Activated T-cell treated with anti-CD3 and anti-CD28 coated beads, Interleukin-2, amount 50 U/mL, for 4 hours (primary cell): ENCODE measurements around the gene RAD51B. TPM values are rescaled to one million over a fixed set of nuclear protein-coding genes. Genes with fewer than 3 reads are reported as not detected.

Experiments
- ATAC-seq, 2 donors: fragments of 200-7000 bp; cut with Tn5 transposase; one replicate each; pipeline ENCODE4 v1.10.0; 2021
- DNase-seq: peaks from one replicate; pipeline ENCODE4 v3.0.0-alpha.2; 2020
- H3K27me3 Mint-ChIP-seq: one replicate; pipeline ENCODE4 v1.8.0; 2021; ENCODE audit warnings: low read depth, mixed read lengths
- H3K36me3 Mint-ChIP-seq: one replicate; pipeline ENCODE4 v1.8.0; 2022; ENCODE audit warnings: mixed read lengths; ENCODE audit not compliant: insufficient read depth
- H3K4me1 Mint-ChIP-seq: one replicate; pipeline ENCODE4 v1.8.0; 2021; ENCODE audit warnings: low read depth, mixed read lengths
- H3K4me3 Mint-ChIP-seq: one replicate; pipeline ENCODE4 v1.8.0; 2021; ENCODE audit warnings: mild to moderate bottlenecking, moderate library complexity, mixed read lengths
- H3K9me3 Mint-ChIP-seq: one replicate; pipeline ENCODE4 v1.8.0; 2021; ENCODE audit warnings: mixed read lengths
- total RNA-seq, 3 donors: library from RNA; stranded (reverse); gene quantifications; one replicate each; pipeline ENCODE4 v1.2.1, GENCODE V29; 2021

Gene RAD51B
- total RNA-seq, 3 donors from 2014 or later = 10.6 to 16.1 (median 14.2) TPM

- ATAC-seq (no peak), DNase-seq (no peak)
- Mint-ChIP-seq H3K4me3 (no peak overlapping the region), H3K36me3 (no peaks in the 10 kb centered on the region), H3K4me1 (peaks cover 21% of the 10 kb centered on the region), H3K27me3 (no peaks in the 10 kb centered on the region), H3K9me3 (no peaks in the 10 kb centered on the region)
Observed at GRCh38 chr14:68559949-68560348, 740.4 kb downstream of the RAD51B start.

DNA sequence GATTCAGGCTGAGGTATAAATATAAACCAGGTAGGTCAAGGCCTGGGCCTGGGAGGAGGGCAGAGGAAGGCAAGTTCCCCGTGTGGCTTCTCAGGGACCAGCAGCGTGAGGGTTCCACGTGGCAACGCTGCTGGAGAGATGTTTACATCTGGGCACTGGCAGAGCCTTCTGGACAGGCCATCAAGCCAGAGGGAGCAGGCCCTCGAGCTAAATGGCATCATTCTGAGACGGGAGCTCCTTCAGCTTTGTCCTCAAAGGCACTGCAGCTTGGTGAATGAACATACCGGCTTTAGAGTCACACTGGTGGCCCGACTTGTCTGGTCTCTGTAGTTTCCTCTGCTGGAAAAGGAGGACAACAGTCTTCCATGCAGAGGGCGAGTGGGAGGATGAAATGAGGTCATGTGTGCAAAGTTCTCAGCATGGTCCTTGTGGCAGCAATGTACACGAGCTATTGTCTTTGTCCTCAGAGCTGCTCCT, 742.0 kb downstream of the RAD51B start:
- DNase-seq (no peak), ATAC-seq (no peak)
- H3K4me3 Mint-ChIP-seq = no peak overlapping the region
- H3K27me3 Mint-ChIP-seq = no peaks in the 10 kb centered on the region
- H3K9me3 Mint-ChIP-seq = no peaks in the 10 kb centered on the region
- H3K36me3 Mint-ChIP-seq = no peaks in the 10 kb centered on the region
- peaks cover 33% of the 10 kb centered on the region for H3K4me1 Mint-ChIP-seq

GRCh38 chr14:68562911-68563250, 743.3 kb downstream of the RAD51B start:
- H3K4me3 Mint-ChIP-seq = no peak overlapping the region
- H3K27me3 Mint-ChIP-seq = no peaks in the 10 kb centered on the region
- peaks cover 33% of the 10 kb centered on the region for H3K4me1 Mint-ChIP-seq
- H3K9me3 Mint-ChIP-seq = no peaks in the 10 kb centered on the region
- ATAC-seq (no peak), DNase-seq (no peak)
- H3K36me3 Mint-ChIP-seq = no peaks in the 10 kb centered on the region

DNA sequence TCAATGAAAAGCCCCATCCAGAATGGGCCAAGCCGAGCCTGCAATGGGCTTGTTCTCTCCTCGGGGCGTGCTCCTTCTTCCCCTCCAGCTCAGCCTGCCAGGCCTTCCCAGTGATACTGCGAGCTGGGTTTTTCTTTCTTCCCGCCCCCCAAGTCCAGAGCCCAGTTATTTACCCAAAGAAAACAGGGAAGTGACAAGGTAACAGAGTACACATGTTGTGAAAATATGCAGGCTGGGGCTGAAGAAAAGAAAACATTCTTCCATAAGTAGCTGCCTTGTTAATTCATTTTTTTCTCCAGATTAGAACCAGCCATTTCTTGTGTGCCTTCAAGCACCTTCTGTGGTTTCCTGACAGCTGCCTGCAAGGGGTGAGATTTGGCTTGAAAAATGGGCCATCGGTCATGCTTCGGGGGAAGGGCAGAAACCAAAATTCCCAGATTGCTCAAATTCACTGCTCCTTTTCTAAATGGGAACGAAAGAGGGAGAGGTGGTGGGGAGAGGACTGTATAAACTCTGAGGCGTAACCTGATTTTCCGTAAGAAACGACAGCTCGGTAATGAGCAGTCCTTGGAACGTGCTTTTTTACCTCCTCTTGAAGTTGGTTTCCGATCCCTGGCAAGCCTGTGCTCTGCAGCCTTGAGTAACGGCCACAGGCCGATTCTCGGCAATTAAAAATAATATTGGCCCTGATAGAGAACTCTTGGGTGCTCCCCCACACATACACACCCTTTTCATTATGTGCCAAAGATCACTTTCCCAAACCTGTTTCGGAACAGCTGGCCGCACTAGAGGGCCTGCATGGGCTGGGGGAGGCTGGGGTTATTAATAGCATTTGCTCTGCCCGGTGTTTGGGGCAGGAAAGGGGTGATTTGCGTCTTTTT, 743.9 kb downstream of the RAD51B start:
- ATAC-seq = no peak
- Mint-ChIP-seq H3K36me3 (no peaks in the 10 kb centered on the region), H3K4me3 (no peak overlapping the region), H3K9me3 (no peaks in the 10 kb centered on the region), H3K4me1 (peaks cover 33% of the 10 kb centered on the region), H3K27me3 (no peaks in the 10 kb centered on the region)
- DNase-seq = no peak

DNA sequence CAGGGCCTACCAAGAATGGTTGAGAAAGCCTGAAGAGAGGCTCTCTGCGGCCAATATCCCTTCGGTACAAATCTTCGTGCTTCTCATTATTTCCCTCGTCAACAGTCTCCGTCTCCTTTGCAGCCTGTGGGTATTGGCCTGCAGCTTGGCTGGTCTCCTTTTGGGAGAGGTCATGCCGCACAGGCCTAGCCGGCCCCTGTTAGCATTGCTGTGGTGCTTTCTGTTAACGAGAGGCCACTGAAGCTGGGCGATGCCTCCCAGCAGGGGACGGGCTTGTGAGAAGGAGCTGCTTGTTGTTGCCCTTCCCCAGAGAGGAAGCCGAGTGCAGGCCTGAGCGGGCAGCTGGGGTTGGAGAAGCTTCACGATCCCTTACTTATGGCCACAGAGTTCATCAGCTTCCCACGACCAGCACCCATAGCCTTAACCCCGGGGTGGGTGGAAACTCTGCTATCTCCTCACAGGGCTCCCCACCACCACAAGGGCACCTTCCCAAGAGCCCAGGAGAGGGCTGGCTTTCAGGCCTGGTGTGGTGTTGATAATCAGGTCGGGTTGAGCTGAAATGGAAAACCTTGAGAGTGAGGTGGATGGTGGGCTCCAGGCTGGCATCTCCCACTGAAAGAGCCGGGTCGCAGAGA, 744.7 kb downstream of the RAD51B start:
- no peak for ATAC-seq
- DNase-seq = no peak
- peaks cover 33% of the 10 kb centered on the region for H3K4me1 Mint-ChIP-seq
- no peak overlapping the region for H3K4me3 Mint-ChIP-seq
- no peaks in the 10 kb centered on the region for H3K36me3 Mint-ChIP-seq
- no peaks in the 10 kb centered on the region for H3K27me3 Mint-ChIP-seq
- no peaks in the 10 kb centered on the region for H3K9me3 Mint-ChIP-seq

DNA sequence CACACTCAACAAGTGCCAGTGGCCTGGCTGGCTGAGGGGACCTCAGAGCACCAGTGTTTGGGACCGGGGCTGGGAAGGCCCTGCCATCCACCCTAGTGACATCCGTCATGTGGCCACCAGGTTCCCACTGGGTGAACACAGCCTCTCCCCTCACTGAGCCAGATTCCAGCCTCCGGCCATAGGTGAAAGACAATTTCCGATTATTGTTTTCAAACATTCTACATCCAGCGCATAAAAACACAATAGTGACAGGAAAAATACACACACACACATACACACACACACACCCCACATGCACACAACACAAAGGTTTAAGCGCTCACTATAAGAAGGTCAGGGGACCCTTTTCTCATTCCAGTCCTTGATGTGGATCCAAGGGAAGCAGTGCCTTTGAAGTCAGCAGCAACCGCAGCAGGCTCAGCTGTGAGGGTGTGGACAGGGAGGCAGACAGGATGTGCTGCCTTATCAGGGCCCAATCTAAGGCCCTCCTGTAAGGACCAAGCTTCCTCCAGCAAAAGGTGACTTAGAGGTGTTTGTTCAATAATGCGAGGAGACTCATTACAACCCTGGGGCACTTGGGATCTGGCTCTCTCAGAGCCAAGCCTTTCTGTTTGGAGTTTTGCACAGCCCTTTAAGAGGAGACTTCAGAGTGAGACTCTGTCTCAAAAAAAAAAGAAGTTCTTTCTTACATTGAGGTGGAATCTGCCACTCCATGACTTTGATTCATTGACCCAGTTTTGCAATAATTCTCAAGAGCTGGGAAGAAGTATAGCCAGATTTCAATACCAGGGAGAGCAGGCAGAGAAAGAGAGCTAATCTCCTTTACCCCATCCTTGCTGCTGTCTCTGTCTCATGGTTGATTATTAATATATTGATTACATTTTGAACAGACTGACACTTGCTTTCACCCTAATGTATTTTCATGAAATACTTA, 745.5 kb downstream of the RAD51B start:
- Mint-ChIP-seq H3K4me3 (no peak overlapping the region), H3K9me3 (no peaks in the 10 kb centered on the region), H3K36me3 (no peaks in the 10 kb centered on the region), H3K4me1 (peaks cover 33% of the 10 kb centered on the region), H3K27me3 (no peaks in the 10 kb centered on the region)
- DNase-seq (no peak), ATAC-seq (peak; percentile 35 to 48)

DNA sequence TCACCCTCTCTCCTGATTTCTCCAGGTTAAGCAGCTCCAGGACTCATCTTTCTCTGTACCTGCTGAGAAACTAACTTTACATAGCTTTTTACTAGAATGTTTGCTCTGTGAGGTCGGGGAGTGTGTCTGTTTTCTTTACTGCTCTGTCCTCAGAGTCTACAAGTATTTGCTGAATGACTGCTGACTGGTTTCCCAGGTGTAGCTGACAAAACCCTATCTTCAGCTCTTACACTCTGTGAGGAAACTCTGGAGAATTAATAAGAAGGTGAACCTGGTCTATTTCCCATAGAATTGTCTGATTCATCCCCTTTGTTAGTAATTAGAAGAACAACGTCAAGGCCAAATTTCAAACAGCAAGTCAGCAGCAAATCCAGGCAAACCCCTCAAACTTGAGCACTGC, 746.5 kb downstream of the RAD51B start:
- no peak overlapping the region for H3K4me3 Mint-ChIP-seq
- H3K36me3 Mint-ChIP-seq = no peaks in the 10 kb centered on the region
- no peak for DNase-seq
- no peaks in the 10 kb centered on the region for H3K27me3 Mint-ChIP-seq
- H3K9me3 Mint-ChIP-seq = no peaks in the 10 kb centered on the region
- ATAC-seq = no peak
- peaks cover 33% of the 10 kb centered on the region for H3K4me1 Mint-ChIP-seq

DNA sequence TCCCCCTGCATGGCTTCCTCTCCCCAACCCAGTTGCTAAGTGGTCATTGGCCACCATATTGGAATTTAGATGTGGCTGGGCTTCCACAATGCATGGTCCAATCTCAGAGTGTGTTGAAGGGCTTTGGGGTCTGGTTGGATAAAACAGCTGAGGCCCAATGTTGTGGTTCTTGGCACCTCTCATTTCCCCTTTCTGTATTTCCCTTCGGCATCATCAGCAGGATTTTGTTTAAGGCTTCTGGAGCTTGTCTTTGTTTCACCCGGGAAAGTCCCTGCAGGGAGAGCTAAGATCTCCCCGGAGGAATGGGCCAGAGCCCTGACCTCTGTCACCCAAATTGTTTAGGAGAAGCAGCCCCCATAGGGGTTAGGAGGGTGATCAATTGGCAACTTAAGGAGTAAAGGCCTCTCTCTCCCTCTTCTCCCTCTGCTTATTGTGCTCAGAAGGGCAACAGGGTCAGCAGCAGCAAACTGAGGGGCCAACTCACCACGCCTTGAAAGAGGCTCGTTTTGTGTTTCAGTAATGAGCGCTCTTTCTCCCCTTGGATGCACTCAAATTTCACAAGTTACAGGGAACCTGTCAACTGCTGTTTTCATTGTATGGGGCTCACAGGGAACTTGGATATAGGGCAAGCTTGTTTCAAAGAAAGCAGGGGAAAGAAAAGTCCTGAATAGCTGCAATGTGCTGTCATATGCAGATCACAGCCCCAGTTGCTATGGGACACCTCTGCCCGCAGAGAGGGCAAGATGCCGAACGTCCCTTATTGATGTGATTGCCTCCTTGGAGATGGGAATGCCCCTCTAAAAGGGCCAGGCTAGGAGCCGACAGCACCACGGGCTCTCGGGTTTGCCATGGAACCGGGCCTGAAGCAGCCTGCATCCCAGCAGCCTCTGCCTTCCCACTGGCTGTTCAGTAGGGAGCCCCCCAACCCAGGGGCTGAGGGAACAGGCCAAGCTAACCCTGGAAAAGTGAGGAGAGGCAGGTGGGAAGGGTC, 749.6 kb downstream of the RAD51B start:
- Mint-ChIP-seq H3K9me3 (no peaks in the 10 kb centered on the region), H3K4me3 (no peak overlapping the region), H3K27me3 (no peaks in the 10 kb centered on the region), H3K36me3 (no peaks in the 10 kb centered on the region), H3K4me1 (peaks cover 20% of the 10 kb centered on the region)
- ATAC-seq (no peak), DNase-seq (no peak)

DNA sequence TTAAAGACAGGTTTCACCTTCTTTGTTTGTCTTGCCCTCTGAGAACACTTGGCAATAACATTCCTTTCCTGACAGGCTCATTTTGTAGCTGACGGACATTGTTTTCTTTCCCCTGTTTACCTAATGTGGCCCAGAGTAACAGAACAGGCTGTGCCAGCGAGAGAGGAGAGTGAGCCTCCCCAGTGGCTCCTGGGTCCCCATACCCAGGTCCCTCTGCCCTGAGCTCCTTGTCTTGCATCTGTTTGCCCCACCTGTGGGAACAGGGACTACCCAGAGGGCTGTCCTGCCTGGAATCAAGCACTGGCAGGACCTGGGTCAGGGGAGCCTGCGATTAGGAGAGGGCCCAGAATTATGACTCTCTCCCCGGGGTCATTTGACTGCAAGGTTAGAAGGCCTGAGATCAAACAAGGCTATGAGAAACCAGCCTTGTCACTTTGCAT, 750.4 kb downstream of the RAD51B start:
- ATAC-seq (no peak), DNase-seq (no peak)
- peaks cover 12% of the 10 kb centered on the region for H3K4me1 Mint-ChIP-seq
- H3K27me3 Mint-ChIP-seq = no peaks in the 10 kb centered on the region
- no peak overlapping the region for H3K4me3 Mint-ChIP-seq
- H3K9me3 Mint-ChIP-seq = no peaks in the 10 kb centered on the region
- H3K36me3 Mint-ChIP-seq = no peaks in the 10 kb centered on the region

GRCh38 chr14:68571114-68571591, 751.6 kb downstream of the RAD51B start:
- Mint-ChIP-seq H3K36me3 (no peaks in the 10 kb centered on the region), H3K4me3 (no peak overlapping the region), H3K9me3 (no peaks in the 10 kb centered on the region), H3K4me1 (peaks cover 1% of the 10 kb centered on the region), H3K27me3 (no peaks in the 10 kb centered on the region)
- ATAC-seq (no peak), DNase-seq (no peak)

GRCh38 chr14:68571928-68572525, 752.4 kb downstream of the RAD51B start:
- Mint-ChIP-seq H3K4me1 (no peaks in the 10 kb centered on the region), H3K27me3 (no peaks in the 10 kb centered on the region), H3K4me3 (no peak overlapping the region), H3K36me3 (no peaks in the 10 kb centered on the region), H3K9me3 (no peaks in the 10 kb centered on the region)
- DNase-seq = no peak
- ATAC-seq = no peak

DNA sequence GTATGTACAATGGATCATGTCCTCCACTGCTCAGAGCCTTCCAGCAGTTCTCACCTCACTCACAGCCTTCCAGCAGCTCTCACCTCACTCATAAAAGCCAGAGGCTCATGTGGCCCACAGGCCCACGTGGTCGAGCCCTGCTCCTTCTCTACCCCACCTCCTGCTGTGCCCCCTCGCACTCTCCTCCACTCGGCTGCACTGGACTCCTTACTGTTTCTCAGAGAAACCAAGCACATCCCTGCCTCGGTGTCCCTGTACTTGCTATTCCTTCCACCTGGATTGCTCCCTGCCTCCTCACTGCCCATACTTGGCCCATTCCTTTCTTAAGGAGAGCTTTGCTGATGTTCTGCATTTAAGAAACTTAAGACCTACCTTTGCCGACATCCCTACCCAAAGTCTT, 753.5 kb downstream of the RAD51B start:
- no peak overlapping the region for H3K4me3 Mint-ChIP-seq
- no peaks in the 10 kb centered on the region for H3K27me3 Mint-ChIP-seq
- DNase-seq = no peak
- no peaks in the 10 kb centered on the region for H3K9me3 Mint-ChIP-seq
- no peaks in the 10 kb centered on the region for H3K36me3 Mint-ChIP-seq
- no peaks in the 10 kb centered on the region for H3K4me1 Mint-ChIP-seq
- no peak for ATAC-seq

GRCh38 chr14:68573722-68574121, 754.1 kb downstream of the RAD51B start:
- Mint-ChIP-seq H3K4me1 (no peaks in the 10 kb centered on the region), H3K4me3 (no peak overlapping the region)
- no peak for ATAC-seq

More at GRCh38 chr14:68573722-68574121, 754.1 kb downstream of the RAD51B start:
- H3K27me3 Mint-ChIP-seq = no peaks in the 10 kb centered on the region
- no peaks in the 10 kb centered on the region for H3K9me3 Mint-ChIP-seq
- H3K36me3 Mint-ChIP-seq = no peaks in the 10 kb centered on the region
- no peak for DNase-seq
